SU-DHL-6 (cell line): ENCODE data around the gene PSIP1.

Source experiments
- H2AFZ ChIP-seq: fragments of 200-600 bp; sonication (generic); 2 replicates; pipeline ENCODE4 v1.6.1; 2014; ENCODE audit warnings: low read depth, mild to moderate bottlenecking, moderate library complexity, mixed read lengths, antibody characterized with exemption, low read length; ENCODE audit not compliant: severe bottlenecking
- H3F3A ChIP-seq: fragments of 200-600 bp; shearing (Covaris generic); 2 replicates; pipeline ENCODE4 v1.6.0; 2016; ENCODE audit warnings: antibody characterized with exemption, mild to moderate bottlenecking; ENCODE audit not compliant: insufficient read depth
- H3K27ac ChIP-seq: fragments of 200-600 bp; sonication (generic); 2 replicates; pipeline ENCODE4 v1.5.1; 2016; ENCODE audit warnings: low read depth, mild to moderate bottlenecking, low read length, moderate library complexity, mixed read lengths
- H3K27me3 ChIP-seq: fragments of 200-600 bp; sonication (generic), shearing (Covaris generic); 2 replicates; pipeline ENCODE4 v1.6.0; 2014; ENCODE audit warnings: mild to moderate bottlenecking, low read length
- H3K36me3 ChIP-seq: fragments of 200-600 bp; sonication (generic); 2 replicates; pipeline ENCODE4 v1.6.1; 2014; ENCODE audit warnings: mild to moderate bottlenecking, low read length, mixed read lengths
- H3K4me2 ChIP-seq: fragments of 300-600, 200-600 bp; shearing (Covaris generic), sonication (generic); 2 replicates; pipeline ENCODE4 v1.6.0; 2014; ENCODE audit warnings: low read length, low read depth, mild to moderate bottlenecking; ENCODE audit not compliant: poor library complexity, severe bottlenecking
- H3K4me3 ChIP-seq: fragments of 200-600 bp; sonication (generic); 2 replicates; pipeline ENCODE4 v1.5.1; 2014; ENCODE audit warnings: antibody characterized with exemption, low read length, mild to moderate bottlenecking, mixed read lengths; ENCODE audit not compliant: insufficient read depth, poor library complexity, severe bottlenecking
- H3K79me2 ChIP-seq: fragments of 200-600 bp; sonication (generic); 2 replicates; pipeline ENCODE4 v1.6.1; 2014; ENCODE audit warnings: mild to moderate bottlenecking, low read length, moderate library complexity; ENCODE audit not compliant: insufficient read depth
- H3K9ac ChIP-seq: fragments of 200-600 bp; sonication (generic); 2 replicates; pipeline ENCODE4 v1.7.0; 2014; ENCODE audit warnings: mild to moderate bottlenecking, low read length
- H3K9me2 ChIP-seq: fragments of 200-600 bp; sonication (generic); replicated peaks from 2 replicates; pipeline ENCODE4 v1.6.1; 2014; ENCODE audit warnings: low read length; ENCODE audit not compliant: insufficient read depth
- H3K9me3 ChIP-seq: fragments of 200-600 bp; sonication (generic); 2 replicates; pipeline ENCODE4 v1.6.1; 2014; ENCODE audit warnings: low read length, mixed read lengths; ENCODE audit not compliant: insufficient read depth
- H4K20me1 ChIP-seq: fragments of 200-600 bp; sonication (generic); 2 replicates; pipeline ENCODE4 v1.6.1; 2014; ENCODE audit warnings: low read depth, mild to moderate bottlenecking, antibody characterized with exemption, low read length, moderate library complexity, mixed read lengths
- EZH2phosphoT487 ChIP-seq: fragments of 200-600 bp; sonication (generic), shearing (Covaris generic); conservative IDR thresholded peaks from 2 replicates; pipeline ENCODE4 v1.6.1; 2018; ENCODE audit warnings: mild to moderate bottlenecking, antibody characterized with exemption, low read length, moderate library complexity, mixed read lengths
- TF ChIP-seq, protein P1 (sequence below): fragments of 200-600 bp; sonication (generic); IDR thresholded peaks from one replicate; pipeline ENCODE4 v1.5.1; 2017; ENCODE audit warnings: antibody characterized with exemption, mild to moderate bottlenecking, low read length, moderate library complexity; ENCODE audit not compliant: insufficient read depth, poor library complexity, severe bottlenecking

Gene PSIP1

DNA sequence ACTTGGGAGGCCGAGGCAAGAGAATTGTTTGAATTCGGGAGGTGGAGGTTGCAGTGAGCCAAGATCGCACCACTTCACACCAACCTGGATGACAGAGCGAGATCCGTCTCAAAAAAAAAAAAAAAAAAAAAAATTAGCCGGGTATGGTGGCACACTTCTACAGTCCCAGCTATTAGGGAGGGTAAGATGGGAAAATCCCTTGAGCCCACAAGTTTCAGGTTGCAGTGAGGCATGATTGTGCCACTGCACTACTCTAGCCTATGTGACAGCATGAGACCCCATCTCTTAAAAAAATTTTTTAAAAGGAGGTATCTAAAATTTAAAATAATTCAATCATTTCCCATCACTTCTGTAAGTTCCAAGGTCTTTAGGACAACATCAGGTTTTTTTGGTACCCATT lies 26.0 kb downstream of the PSIP1 start:
- Histone ChIP-seq H3K4me2 (no peak overlapping the region), H3K9me3 (no peaks in the 10 kb centered on the region), H3F3A (peaks cover 23% of the 10 kb centered on the region; the same call in 1 of the 2 replicates), H3K4me3 (no peak overlapping the region), H3K79me2 (peaks cover 35% of the 10 kb centered on the region), H3K9me2 (no peaks in the 10 kb centered on the region), H3K27ac (no peak overlapping the region), H3K36me3 (peaks cover 46% of the 10 kb centered on the region), H3K27me3 (no peaks in the 10 kb centered on the region), H2AFZ (no peak overlapping the region), H4K20me1 (peaks cover 22% of the 10 kb centered on the region; the same call in 1 of the 2 replicates), H3K9ac (no peak overlapping the region)
- TF ChIP-seq, protein P1, sequence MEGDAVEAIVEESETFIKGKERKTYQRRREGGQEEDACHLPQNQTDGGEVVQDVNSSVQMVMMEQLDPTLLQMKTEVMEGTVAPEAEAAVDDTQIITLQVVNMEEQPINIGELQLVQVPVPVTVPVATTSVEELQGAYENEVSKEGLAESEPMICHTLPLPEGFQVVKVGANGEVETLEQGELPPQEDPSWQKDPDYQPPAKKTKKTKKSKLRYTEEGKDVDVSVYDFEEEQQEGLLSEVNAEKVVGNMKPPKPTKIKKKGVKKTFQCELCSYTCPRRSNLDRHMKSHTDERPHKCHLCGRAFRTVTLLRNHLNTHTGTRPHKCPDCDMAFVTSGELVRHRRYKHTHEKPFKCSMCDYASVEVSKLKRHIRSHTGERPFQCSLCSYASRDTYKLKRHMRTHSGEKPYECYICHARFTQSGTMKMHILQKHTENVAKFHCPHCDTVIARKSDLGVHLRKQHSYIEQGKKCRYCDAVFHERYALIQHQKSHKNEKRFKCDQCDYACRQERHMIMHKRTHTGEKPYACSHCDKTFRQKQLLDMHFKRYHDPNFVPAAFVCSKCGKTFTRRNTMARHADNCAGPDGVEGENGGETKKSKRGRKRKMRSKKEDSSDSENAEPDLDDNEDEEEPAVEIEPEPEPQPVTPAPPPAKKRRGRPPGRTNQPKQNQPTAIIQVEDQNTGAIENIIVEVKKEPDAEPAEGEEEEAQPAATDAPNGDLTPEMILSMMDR = no peak
- no peak for TF ChIP-seq EZH2phosphoT487

DNA sequence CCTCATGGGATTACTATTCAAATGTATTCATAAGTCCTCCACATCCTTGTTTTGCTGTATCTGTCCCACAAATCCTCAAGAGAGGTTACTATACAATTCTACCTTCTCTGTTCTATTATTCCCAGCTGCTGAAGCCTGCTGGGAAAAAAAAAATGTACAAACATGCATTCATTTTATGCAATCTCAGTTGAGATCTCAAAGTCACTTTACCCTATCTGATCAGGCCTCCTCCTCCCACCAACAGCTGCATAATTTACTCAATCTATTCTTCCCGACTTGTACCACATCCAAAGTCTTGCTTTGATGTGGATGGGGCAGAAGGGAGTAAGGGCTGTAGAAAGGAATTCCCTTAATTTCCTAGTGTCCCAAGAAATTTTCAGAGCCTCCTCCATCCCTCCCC lies 28.6 kb downstream of the PSIP1 start:
- H3K36me3 ChIP-seq = peaks cover 60% of the 10 kb centered on the region
- TF ChIP-seq, protein P1 = no peak
- no peak for TF ChIP-seq EZH2phosphoT487
- no peak overlapping the region for H3K4me3 ChIP-seq
- H3K27ac ChIP-seq = no peak overlapping the region
- H3K9ac ChIP-seq = no peak overlapping the region
- H3K79me2 ChIP-seq = peaks cover 19% of the 10 kb centered on the region; the same call in 1 of the 2 replicates
- H3K27me3 ChIP-seq = no peaks in the 10 kb centered on the region
- H3K4me2 ChIP-seq = no peak overlapping the region
- no peaks in the 10 kb centered on the region for H3K9me3 ChIP-seq
- peaks cover 25% of the 10 kb centered on the region; the same call in 1 of the 2 replicates for H3F3A ChIP-seq
- H3K9me2 ChIP-seq = no peaks in the 10 kb centered on the region
- 0 out of 2 replicates have a peak, but pooled peaks cover 22% of the 10 kb centered on the region for H4K20me1 ChIP-seq
- no peak overlapping the region for H2AFZ ChIP-seq

DNA sequence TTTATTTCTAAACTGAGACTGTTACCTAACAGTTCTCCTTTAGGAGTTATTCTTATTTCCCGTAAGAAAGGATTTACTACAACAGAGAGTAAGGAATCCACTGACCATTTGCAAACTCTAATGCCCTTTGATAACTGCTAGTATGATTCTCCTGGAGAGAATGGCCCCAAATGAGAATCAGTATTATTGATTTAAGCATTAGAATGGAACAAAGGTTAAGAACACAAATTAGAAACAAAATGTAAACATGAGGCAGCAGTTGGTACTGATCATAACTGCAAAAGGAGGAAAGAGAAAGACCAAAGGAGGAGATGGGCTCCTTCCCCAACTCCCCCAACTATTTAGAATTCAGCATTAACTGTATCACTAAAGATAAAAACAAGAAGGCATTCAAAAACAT lies 30.7 kb downstream of the PSIP1 start:
- Histone ChIP-seq H3K27me3 (no peaks in the 10 kb centered on the region), H4K20me1 (peaks cover 29% of the 10 kb centered on the region; the same call in 1 of the 2 replicates), H2AFZ (no peak overlapping the region), H3K9me3 (no peaks in the 10 kb centered on the region), H3K27ac (no peak overlapping the region), H3K4me2 (no peak overlapping the region), H3K9me2 (no peaks in the 10 kb centered on the region), H3K36me3 (peaks cover 56% of the 10 kb centered on the region), H3K4me3 (no peak overlapping the region), H3F3A (peaks cover 28% of the 10 kb centered on the region; the same call in 1 of the 2 replicates), H3K9ac (no peak overlapping the region), H3K79me2 (peaks cover 19% of the 10 kb centered on the region; the same call in 1 of the 2 replicates)
- TF ChIP-seq, protein P1 = no peak
- TF ChIP-seq EZH2phosphoT487 = no peak
